GM18951 (cell line): ENCODE results near the gene TMCC1.

Experiments
- POLR2A ChIP-seq: IDR thresholded peaks from 4 replicates; pipeline ENCODE4 v1.6.1; 2011; ENCODE audit warnings: mild to moderate bottlenecking; ENCODE audit not compliant: insufficient read length, insufficient read depth; ENCODE audit errors: extremely low read depth
- in situ Hi-C: fragments of 300-500 bp; cut with MboI; formaldehyde crosslinking; loops from one replicate; pipeline ENCODE4 v1.12.0; 2022; ENCODE audit warnings: low sequenced_read_pairs, mixed read lengths, inconsistent platforms; ENCODE audit not compliant: unreplicated experiment

The TMCC1 gene

DNA sequence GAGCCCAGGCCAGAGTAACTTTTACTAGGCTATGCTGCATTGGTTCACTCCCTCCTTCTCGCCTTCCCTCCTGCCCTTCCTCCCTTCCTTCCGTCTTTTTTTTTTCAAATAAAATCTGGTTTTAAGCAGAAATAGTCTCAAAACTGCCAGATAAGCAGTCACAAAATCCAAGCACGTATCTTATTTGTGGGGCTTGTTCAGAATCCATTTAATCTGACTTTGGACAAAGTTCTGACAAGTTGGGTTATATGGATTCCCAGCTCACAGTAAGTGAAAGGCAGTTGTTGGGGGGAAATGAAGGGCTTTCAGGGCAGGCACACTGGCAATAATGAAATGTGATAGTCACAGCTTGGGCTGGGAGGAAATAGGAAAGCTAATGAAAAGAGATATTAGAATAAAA is 255.0 kb downstream of the TMCC1 start:
- TF ChIP-seq POLR2A: no peak
- in situ Hi-C loops: loop anchor here (10.0 kb wide), 1 partner anchor 296 kb away; no protein-coding TSS in a partner anchor

DNA sequence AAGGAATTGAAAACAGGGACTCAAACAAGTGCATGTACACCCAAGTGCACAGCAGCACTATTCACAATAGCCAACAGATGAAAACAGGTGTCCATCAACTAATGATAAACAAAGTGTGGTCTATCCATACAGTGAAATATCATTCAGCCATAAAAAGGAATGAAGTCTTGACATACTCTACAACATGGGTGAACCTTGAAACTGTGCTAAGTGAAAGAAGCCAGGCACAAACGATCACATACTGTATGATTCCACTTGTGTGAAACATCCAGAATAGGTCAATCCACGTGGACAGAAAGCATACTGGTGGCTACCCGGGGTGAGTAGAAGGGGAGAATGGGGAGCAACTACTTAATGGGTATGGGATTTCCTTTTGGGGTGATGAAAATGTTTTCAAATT is 257.4 kb downstream of the TMCC1 start:
- in situ Hi-C loops: loop anchor here (10.0 kb wide), 1 partner anchor 299 kb away; no protein-coding TSS in a partner anchor
- TF ChIP-seq POLR2A: no peak

DNA sequence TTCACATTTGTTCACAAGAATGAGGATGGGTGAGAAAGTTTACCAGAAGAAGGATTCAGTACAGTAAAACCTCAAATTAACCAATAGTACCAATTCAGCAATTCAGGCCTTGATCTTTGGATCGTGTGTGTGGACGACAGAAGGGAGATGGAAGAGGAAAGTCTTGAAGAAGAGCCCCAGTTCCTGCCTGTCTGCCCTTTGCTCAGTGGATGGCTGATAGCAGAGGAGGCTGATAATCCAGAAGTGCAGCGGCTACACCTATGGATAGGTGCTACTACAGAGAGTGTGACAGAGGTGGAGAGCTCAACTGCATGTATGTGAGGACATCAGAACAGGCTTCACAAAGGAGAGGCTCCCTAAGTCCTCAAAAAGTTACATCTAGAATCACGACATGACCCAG is 257.9 kb downstream of the TMCC1 start:
- no peak for TF ChIP-seq POLR2A
- in situ Hi-C loops: loop anchor here (10.0 kb wide), 1 partner anchor 299 kb away; no protein-coding TSS in a partner anchor

DNA sequence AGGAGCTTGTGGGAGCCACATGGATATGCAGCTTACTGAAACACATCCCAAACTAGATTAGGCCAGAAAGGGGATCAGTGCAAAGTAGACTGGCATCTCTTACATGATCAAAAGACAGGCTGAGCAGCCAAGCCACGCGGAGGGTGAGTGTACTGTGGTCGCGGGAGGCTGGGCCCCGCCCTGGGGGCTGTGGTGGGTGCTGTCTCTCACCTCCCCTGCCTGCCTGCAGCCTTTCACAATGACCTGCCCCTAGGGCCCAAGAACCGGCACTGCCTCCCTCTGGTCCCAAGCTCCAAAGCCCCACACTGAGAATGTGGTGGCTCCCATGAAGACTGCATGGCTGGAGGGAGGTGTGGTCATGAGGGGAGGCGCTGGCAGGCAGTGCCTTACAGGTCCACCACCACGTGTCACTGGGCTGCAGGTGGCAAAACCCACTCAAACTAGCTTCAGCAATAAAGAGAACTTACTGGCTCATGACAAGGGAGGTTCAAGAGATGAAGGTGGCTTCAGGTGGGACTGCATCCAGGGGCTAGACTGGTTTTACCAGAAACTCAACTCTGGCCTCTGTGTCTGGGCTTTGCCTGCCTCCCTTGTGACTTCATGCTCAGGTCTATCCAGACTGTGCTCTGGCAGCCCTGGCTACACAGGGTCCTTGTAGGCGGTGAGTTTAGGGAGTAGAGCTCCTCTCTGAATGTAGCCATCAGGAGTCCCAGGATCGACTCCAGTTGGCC is 259.6 kb downstream of the TMCC1 start:
- in situ Hi-C loops: loop anchor here (10.0 kb wide), 1 partner anchor 301 kb away; no protein-coding TSS in a partner anchor
- TF ChIP-seq POLR2A: no peak

DNA sequence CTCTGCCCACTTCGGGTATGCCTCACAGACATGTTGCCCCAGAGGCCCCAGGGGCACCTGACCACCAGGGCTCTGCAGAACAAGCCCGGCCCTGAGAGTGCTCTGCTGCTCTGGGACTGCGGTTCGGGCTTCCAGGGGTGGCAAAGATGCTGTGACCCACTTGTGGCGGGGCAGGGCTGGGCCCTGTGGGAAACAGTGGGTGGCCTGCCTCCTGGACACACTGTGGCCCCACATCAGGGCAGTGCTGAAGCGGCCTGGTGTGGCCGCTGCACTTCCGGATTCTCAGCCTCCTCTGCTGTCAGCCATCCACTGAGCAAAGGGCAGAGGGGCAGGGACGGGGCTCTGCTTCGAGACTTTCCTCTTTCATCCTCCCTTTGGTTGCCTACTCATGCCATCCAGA is 260.5 kb downstream of the TMCC1 start:
- no peak for TF ChIP-seq POLR2A
- in situ Hi-C loops: loop anchor here (10.0 kb wide), 1 partner anchor 302 kb away; no protein-coding TSS in a partner anchor

DNA sequence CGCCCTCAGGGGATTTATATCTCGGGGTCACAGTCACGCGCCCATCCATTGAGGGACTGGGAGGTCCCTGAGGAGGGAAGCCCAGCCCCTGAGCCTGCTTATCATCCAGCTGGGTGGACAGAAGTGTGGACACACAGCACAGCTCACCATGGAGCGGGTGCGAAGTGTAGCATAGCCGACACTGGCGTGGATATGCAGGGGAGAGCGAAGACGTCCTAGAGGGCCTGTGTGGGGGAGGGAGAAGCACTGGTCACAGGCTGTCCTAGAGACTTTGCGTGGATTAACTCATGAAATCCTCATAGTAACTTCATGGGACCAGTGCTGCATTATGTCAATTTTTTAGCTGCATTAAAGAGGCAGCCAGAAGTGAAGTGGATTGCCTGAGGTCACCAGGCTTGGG is 261.0 kb downstream of the TMCC1 start:
- no peak for TF ChIP-seq POLR2A
- in situ Hi-C loops: loop anchor here (10.0 kb wide), 1 partner anchor 302 kb away; no protein-coding TSS in a partner anchor

DNA sequence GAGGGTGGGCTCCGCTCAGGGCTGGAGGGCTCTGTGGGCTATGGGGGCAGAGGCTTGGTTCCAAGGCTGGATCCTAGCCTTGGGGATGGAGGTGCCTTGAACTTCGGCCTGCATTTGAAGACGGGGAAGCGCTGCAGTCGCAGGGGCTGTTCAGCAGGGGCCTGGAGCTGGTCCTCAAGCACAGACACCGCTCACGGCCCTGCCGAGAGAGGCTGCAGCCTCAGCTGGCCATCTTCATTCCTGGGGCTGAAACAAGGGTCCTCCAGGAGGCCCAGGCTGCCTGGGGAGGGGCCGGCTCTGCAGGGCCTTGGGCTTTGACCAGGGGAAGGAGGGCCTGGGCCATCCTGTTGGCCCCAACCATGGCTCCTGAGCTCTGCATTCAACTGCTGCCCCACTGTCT is 261.5 kb downstream of the TMCC1 start:
- in situ Hi-C loops: loop anchor here (10.0 kb wide), 1 partner anchor 303 kb away; no protein-coding TSS in a partner anchor
- no peak for TF ChIP-seq POLR2A

DNA sequence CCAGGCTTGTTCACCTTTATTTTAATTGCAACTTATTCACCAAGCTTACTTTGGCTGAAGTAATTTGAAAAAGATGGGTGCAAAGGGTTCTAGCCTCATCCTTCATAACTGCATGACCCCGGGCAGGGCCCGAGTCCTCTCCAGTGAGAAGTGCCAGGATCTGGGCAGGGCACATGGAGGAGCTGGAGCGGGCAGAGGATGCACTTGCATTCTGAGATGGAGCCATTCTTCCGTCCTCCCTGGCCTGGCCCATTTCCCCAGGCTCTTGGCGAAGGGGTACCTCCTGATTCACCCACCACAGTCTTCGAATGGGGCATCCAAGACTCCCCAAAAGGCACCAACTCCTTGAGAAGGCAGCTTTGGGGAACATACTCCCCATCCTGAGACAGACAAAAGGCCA is 264.5 kb downstream of the TMCC1 start:
- no peak for TF ChIP-seq POLR2A
- in situ Hi-C loops: no loop called here

DNA sequence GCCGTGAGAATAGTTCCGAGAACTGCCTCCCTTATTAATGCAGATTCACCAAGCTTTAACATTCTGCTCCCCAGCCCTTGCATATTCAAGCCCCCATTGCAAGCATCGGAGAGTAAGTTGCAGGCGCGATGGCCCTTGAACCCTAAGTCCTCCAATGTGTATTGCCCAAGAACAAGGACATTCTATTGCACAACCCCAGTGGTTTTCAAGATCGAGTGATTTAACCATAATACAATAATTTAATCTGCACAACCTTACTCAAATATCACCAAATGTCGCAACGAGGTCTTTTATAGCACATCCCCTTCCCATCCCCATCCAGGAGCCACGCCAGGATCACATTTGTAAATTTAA is 265.4 kb downstream of the TMCC1 start:
- no peak for TF ChIP-seq POLR2A
- in situ Hi-C loops: no loop called here

DNA sequence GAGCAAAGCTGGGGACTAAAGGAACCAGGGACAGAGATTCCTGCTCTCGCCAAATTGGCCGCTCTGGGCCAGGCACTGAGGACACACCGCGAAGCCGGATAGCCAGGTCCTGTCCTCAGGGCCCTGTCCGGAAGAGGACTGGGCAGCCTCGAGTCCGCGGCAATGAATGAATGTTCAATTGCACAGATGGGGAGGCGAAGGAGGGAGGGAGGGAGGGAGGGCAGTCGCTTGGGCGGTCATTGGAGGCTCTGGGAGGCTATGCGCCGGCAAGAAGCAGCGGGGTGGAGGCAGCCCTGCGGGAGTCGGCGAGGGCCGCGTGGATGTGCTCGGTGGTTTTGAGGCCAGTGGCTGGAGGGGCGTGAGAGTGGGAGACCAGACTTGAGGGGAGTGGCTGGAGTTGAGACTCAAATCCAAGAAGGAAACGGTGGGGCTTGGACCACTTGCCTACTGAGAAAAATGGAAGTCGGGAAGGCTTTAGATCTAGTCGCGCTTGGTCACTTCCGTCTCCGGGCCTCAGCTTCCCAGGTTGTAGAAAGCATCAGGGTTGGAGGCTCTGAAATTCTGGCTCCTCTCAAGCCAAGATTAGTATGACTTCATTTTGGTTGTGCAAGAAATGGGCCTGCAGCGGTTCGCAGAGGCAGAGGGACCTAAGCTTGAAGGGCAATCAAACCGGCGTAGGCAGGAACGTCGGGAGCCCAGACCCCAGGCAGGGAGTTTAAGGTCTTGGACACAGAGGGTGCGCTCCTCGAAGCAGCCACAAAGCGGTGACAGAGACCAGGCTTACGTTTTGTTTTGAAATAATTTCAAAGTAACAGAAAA is 266.0 kb downstream of the TMCC1 start:
- in situ Hi-C loops: no loop called here
- no peak for TF ChIP-seq POLR2A

DNA sequence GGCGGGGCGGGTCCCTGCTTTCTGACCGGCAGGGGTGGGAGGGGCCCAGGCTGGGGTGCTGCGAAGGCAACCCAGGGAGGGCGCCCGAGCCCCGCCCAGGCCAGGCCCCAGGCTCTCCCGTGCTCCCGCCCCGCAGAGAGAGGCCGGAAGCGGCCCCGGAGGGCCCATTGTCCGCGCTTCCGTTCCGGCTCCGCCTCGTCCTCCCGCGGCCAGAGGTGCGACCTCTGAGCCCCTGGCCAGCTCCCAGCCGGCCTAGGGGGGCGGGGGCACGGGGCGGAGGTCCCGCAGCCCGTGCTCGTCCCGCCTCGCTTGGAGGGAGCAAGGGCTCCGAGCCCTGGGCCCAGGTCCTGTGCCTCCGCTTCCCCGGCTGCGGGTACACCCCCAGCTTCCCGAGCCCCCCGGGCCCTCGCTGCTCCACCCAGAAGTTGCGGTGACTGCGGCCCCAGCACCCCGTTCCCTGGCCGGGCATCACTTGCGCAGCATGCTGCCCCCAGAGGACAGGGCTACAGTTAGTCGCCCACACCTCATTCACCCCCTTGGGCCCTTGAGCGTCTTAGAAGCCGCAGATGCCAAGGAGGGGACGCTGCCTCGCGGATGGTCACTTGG is 266.7 kb downstream of the TMCC1 start:
- in situ Hi-C loops: no loop called here

DNA sequence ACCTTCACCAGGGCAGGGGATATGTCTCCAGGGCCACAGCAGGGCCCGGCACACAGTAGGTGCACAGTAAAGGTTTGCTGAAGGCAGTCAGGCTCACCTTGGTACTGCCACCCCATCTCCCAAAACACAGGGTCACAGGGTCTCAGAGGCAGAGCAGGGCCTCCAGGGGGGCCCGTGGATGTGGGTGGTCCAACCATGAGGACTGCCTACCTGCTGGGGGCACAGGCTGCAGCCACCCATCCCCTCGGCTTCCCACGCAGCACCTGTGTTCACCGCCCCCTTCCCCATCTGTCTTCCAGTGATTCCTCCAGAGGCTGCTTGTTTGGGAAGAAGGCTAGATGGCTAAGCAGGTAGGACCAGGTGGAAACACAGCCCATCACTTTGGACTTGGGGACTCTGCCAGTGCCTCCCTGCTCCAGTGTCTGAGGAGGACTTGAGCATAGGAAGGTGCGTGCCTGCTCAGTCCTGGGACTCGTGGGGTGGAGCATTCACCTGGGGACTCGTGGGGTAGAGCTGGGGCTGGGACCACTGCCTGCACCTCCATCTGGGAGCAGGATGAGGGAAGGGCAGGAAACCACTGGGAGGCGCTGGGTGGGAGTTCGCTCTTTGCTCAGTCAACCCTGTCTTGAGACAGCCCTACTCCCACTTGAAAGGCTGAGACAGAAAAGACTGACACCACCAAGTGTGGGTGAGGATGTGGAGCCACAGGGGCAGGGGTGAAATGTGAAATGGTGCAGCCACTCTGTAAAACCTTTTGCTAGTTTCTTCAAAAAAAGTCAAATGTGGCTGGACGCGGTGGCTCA is 268.2 kb downstream of the TMCC1 start:
- in situ Hi-C loops: no loop called here
- TF ChIP-seq POLR2A: no peak

More for the DNA sequence above, 266.7 kb downstream of the TMCC1 start:
- peak; percentile 73 for TF ChIP-seq POLR2A

DNA sequence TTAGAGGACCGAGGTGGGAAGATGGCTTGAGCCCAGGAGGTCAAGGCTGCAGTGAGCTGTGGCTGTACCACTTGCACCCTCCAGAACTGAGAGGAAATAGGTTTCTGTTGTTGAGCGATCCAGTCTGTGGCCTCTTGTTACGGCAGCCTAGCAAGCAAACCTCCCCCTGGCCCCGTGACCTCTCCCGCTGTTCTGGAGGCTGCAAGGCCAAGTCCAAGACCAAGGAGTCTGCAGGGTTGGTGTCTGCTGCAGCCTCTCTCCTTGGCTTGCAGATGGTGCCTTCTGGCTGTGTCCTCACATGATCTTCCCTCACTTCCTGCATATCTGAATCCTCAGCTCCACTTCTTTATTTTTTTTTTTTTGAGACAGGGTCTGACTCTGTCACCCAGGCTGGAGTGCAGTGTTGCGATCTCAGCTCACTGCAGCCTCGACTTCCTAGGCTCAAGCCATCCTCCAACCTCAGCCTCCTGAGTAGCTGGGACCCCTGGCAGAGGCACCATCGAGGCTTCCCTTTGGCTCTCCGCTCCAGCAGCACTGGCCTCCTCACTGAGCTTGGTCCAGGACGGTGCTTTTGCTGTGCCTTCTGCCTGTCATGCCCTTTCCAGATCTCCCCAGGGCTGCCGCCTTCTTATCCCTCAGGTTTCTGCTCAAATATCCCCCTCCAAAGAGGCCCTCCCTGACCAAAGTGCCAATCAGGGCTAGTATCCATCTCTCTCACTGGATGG is 269.0 kb downstream of the TMCC1 start:
- no peak for TF ChIP-seq POLR2A
- in situ Hi-C loops: no loop called here
